Nephron progenitor cell (in vitro differentiated cells): ENCODE results near the gene COL12A1.

Experiments used
- DNase-seq: peaks from one replicate; pipeline ENCODE4 v3.0.0; 2021
- H3K27ac Mint-ChIP-seq: 2 replicates; pipeline ENCODE4 v1.8.0; 2021; ENCODE audit warnings: mild to moderate bottlenecking, moderate library complexity, mixed read lengths
- H3K27me3 Mint-ChIP-seq: 2 replicates; pipeline ENCODE4 v1.8.0; 2021; ENCODE audit warnings: mild to moderate bottlenecking, low read depth, mixed read lengths; ENCODE audit not compliant: poor library complexity
- H3K36me3 Mint-ChIP-seq: 2 replicates; pipeline ENCODE4 v1.8.0; 2021; ENCODE audit warnings: low read depth, mixed read lengths
- H3K4me1 Mint-ChIP-seq: 2 replicates; pipeline ENCODE4 v1.8.0; 2021; ENCODE audit warnings: mixed read lengths
- H3K4me3 Mint-ChIP-seq: 2 replicates; pipeline ENCODE4 v1.8.0; 2021; ENCODE audit warnings: mild to moderate bottlenecking, moderate library complexity, mixed read lengths
- H3K9me3 Mint-ChIP-seq: 2 replicates; pipeline ENCODE4 v1.8.0; 2021; ENCODE audit warnings: mild to moderate bottlenecking, moderate library complexity, mixed read lengths
- CTCF ChIP-seq: fragments of 200-600 bp; sonication (generic); IDR thresholded peaks from 2 replicates; pipeline ENCODE4 v1.5.0; 2021; ENCODE audit warnings: antibody characterized with exemption

The COL12A1 gene

GRCh38 chr6:75180864-75181263, 25.0 kb downstream of the COL12A1 start:
- no peak for TF ChIP-seq CTCF
- no peak for DNase-seq
- Mint-ChIP-seq H3K9me3 (peaks cover 3% of the 10 kb centered on the region), H3K27ac (no peak overlapping the region), H3K27me3 (no peaks in the 10 kb centered on the region), H3K36me3 (no peaks in the 10 kb centered on the region), H3K4me1 (no peaks in the 10 kb centered on the region), H3K4me3 (no peak overlapping the region)

GRCh38 chr6:75178757-75179156, 27.1 kb downstream of the COL12A1 start:
- H3K4me3 Mint-ChIP-seq, result no peak overlapping the region
- H3K4me1 Mint-ChIP-seq, result no peaks in the 10 kb centered on the region
- no peak for TF ChIP-seq CTCF
- H3K27ac Mint-ChIP-seq, result no peak overlapping the region
- no peak for DNase-seq
- H3K9me3 Mint-ChIP-seq, result no peaks in the 10 kb centered on the region
- no peaks in the 10 kb centered on the region for H3K27me3 Mint-ChIP-seq
- H3K36me3 Mint-ChIP-seq, result no peaks in the 10 kb centered on the region

GRCh38 chr6:75176076-75176582, 29.7 kb downstream of the COL12A1 start:
- Mint-ChIP-seq H3K27me3 (no peaks in the 10 kb centered on the region), H3K27ac (no peak overlapping the region), H3K4me1 (peaks cover 6% of the 10 kb centered on the region), H3K9me3 (no peaks in the 10 kb centered on the region), H3K4me3 (no peak overlapping the region), H3K36me3 (no peaks in the 10 kb centered on the region)
- no peak for DNase-seq
- no peak for TF ChIP-seq CTCF

GRCh38 chr6:75171986-75172385, 33.9 kb downstream of the COL12A1 start:
- no peak overlapping the region for H3K27ac Mint-ChIP-seq
- no peaks in the 10 kb centered on the region for H3K36me3 Mint-ChIP-seq
- H3K4me3 Mint-ChIP-seq, result no peak overlapping the region
- TF ChIP-seq CTCF, result no peak
- no peaks in the 10 kb centered on the region for H3K9me3 Mint-ChIP-seq
- peaks cover 17% of the 10 kb centered on the region for H3K4me1 Mint-ChIP-seq
- H3K27me3 Mint-ChIP-seq, result peaks cover 4% of the 10 kb centered on the region
- DNase-seq, result no peak

- Mint-ChIP-seq H3K9me3 (no peaks in the 10 kb centered on the region), H3K4me1 (peaks cover 17% of the 10 kb centered on the region), H3K27ac (peak overlapping the region; percentile 4), H3K4me3 (no peak overlapping the region), H3K27me3 (peaks cover 4% of the 10 kb centered on the region), H3K36me3 (no peaks in the 10 kb centered on the region)
- TF ChIP-seq CTCF, result no peak
- DNase-seq, result no peak
Measured at GRCh38 chr6:75171567-75171966, 34.3 kb downstream of the COL12A1 start.

GRCh38 chr6:75170691-75171560, 34.9 kb downstream of the COL12A1 start:
- H3K4me3 Mint-ChIP-seq, result no peak overlapping the region
- peak overlapping the region; percentile 4 for H3K27ac Mint-ChIP-seq
- no peaks in the 10 kb centered on the region for H3K36me3 Mint-ChIP-seq
- peaks cover 4% of the 10 kb centered on the region for H3K27me3 Mint-ChIP-seq
- H3K9me3 Mint-ChIP-seq, result no peaks in the 10 kb centered on the region
- H3K4me1 Mint-ChIP-seq, result peaks cover 17% of the 10 kb centered on the region
- TF ChIP-seq CTCF, result no peak
- no peak for DNase-seq
